GM12878 (cell line): Measurements from ENCODE around the gene TACC2.

ENCODE experiments used
- ASH2L ChIP-seq: fragments of 300-600, 200-600 bp; sonication (generic); IDR thresholded peaks from 2 replicates; pipeline ENCODE4 v1.6.1; 2017; ENCODE audit warnings: low read depth, mild to moderate bottlenecking, borderline replicate concordance
- CEBPB ChIP-seq, 2 experiments: fragments of 150-350 bp in 1 of 2; IDR thresholded peaks; 2 replicates each; pipeline ENCODE4 v1.6.1; 2012 to 2014; ENCODE audit warnings: low read depth in 2 of 2, low read length in 2 of 2, borderline replicate concordance in 1 of 2, inconsistent platforms in 1 of 2
- GATAD2B ChIP-seq: fragments of 450-650 bp; conservative IDR thresholded peaks from 2 replicates; pipeline ENCODE4 v1.6.1; 2017; ENCODE audit warnings: low read depth, mild to moderate bottlenecking, moderate library complexity
- POLR2A ChIP-seq: IDR thresholded peaks from 2 replicates; pipeline ENCODE4 v1.6.1; 2011; ENCODE audit warnings: low read depth, mild to moderate bottlenecking, low read length

DNA sequence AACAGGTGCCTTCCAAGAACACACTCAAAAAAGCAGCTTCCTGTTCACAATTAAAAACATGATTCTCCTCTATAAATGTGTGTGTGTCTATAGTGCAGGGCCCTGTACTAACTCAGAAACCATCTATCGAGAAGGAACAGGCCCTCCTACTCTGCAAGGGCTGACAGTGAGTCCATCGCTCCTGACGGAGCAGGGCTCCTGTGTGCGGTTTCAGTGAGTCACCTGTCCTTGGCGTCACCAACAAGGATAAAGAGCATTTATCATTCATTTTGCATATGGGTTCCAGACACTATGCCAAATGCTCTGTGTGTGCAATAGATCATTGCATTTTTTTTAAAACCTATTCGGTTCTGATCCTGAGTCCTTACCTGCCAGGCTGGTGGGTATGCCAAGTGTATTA, 63.7 kb downstream of the TACC2 start:
- TF ChIP-seq CEBPB (IDR thresholded peaks at IDR 0.05; ENCODE audit: borderline replicate concordance in 1 of 2, low read depth in 2 of 2, low read length in 2 of 2), result no peak
- TF ChIP-seq ASH2L, result no peak
- no peak for TF ChIP-seq POLR2A
- TF ChIP-seq GATAD2B, result no peak
